SK-N-MC (cell line): ENCODE measurements around the gene TMEM59.
"Not testable (repeated sequence)": the region's sequence is repeated elsewhere in the genome, so short reads cannot be mapped to it uniquely, and the experiment has no call there.

Experiments
- EZH2 ChIP-seq: fragments of 200-600 bp; sonication (generic); IDR thresholded peaks from one replicate; pipeline ENCODE4 v1.6.1; 2017; ENCODE audit warnings: antibody characterized with exemption
- FOXP2 ChIP-seq: optimal IDR thresholded peaks from 2 replicates; pipeline ENCODE3; 2011; ENCODE audit warnings: mild to moderate bottlenecking, moderate library complexity; ENCODE audit not compliant: insufficient read depth; ENCODE audit errors: extremely low read length, control extremely low read depth
- POLR2AphosphoS5 ChIP-seq: IDR thresholded peaks from 2 replicates; pipeline ENCODE4 v1.6.1; 2012; ENCODE audit warnings: mild to moderate bottlenecking, low read depth, low read length, borderline replicate concordance

- TF ChIP-seq EZH2, POLR2AphosphoS5, FOXP2: not testable (repeated sequence)
Observed at GRCh38 chr1:54003750-54004480, 49.1 kb downstream of the TMEM59 start.
